Activated CD8-positive, alpha-beta memory T cell treated with anti-CD3 and anti-CD28 coated beads for 1 hour (primary cell): ENCODE data around the gene ATRN.

Experiments used
- DNase-seq, 2 donors: peaks; one replicate each; pipeline ENCODE4 v3.0.0-alpha.2; 2020; ENCODE audit warnings: low read depth in 1 of 2; ENCODE audit errors: extremely low read depth in 1 of 2

The ATRN gene

DNA sequence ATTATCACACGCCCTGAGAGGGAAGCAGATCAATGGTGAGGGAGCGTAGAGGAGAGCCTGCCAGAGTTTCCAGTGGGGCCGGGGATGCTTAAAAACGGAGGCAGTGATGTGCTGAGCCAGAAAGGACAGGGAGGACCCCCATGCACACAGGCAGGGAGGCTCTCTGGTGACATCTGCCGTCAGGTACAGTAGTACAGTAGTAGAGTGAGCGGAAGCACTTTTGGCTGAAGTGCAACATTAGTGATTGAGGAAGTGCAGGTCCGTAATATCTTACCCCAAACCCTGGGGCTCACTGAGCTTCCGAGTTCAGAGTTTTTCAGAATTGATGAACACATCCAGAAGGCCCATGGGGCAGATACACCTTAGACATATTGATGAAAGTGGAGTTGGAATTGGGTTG is 150.3 kb downstream of the ATRN start:
- DNase-seq: no peak

DNA sequence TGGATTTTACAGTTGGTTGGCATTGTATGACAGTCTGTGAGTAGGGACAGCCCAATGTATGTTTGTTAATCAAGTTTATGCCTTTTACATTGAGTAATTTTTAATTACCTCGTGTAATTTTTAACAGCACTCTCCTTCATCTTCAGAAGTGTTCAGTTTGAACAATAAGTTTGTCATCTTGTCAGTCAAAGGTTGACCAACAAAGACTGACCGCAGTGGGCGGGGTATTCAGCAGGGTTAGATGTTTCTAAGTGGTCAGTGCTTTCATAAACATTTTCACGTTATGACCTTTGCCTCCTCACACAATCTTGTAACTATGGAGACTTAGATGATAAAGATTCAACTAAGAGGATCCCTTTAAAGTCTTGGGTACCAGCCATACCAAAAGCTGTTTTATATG is 151.6 kb downstream of the ATRN start:
- no peak for DNase-seq

DNA sequence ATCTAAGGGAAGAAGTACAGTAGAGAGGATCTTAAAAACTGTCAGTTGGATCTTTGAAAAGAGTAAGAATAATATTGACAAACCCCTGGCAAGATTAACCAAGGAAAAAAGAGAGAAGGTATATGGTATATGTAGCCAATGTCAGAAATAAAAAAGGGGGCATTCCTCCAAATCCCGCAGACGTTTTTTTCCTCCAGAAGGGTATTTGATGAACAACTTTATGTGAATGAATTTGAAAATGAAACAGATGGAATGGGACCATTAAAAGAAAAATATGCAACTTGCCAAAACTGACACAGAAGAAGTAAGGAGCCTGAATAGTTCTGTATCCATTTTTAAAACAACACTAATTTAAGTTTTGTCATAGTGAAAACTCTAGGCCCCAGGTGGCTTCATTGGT is 156.7 kb downstream of the ATRN start:
- DNase-seq: no peak

DNA sequence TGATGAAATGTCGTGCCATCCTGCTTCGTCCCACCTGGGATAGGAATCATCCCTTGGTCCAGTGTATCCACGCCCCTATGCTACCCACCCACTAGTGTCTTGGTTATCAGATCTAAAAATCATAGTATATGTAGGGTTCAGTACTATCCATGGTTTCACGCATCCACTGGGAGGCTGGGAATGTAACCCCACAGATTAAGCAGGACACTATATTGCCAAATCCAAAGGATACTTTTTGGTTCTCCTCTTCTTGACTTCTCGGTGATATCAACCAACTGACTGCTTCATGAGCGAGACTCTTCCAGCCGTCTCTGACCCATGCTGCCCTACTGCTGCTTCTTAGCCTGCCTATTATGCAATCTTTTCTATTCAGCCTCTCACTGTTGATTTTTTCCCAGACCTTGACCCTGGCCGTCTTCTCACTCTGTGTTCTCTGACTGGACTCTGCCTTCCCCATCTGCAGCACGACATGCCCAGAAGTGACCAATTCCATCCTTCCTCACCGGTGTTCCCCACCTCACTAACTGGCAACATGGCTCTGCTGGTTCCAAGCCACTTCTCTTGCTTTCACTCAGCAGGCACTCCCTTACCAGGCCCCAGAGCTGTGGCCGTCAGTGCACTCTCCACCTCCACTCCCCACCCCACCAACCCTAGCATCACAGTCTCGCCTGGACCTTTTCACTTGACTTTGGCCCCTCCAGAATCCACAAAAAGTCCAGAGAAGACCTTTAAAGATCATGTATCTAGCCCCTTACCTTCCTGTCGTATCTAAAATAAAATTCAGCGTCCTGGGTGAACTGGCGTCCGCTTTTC is 157.9 kb downstream of the ATRN start:
- no peak for DNase-seq

DNA sequence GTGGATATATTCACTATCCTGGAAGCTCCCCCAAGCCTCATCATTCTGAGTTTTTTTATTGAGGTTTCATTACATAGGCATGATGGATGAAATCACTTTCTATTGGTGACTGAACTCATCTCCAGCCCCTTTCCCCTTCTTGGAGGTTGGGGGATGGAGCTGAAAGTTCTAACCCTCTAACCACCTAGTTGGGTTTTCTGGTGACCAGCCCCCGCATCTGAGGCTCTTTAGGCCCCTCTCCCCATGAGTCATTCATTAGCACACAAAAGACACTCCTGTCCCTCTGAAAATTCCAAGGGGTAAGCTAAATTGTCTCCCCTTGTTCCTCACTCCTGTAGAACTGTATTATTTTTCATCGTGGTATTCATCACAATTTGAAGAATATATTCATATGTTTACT is 159.1 kb downstream of the ATRN start:
- no peak for DNase-seq

DNA sequence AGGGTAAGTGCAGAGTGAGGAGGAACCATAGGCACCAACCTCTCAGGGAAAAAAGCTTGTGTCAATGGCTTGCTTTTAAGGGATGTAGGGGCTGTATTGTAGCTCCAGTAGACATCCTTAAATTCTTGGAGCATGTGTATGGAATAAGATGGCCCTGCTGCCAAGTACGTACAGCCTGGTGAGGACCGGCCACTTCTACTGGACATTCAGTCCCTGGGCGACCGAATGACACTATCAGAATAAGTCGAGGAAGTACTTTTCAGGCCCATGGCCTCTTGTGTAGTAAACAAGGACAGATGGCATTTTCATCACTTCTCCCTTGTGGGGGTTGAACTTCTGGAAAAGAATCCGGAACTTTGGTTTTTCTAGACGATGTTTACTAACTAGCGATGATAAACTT is 159.6 kb downstream of the ATRN start:
- no peak for DNase-seq

DNA sequence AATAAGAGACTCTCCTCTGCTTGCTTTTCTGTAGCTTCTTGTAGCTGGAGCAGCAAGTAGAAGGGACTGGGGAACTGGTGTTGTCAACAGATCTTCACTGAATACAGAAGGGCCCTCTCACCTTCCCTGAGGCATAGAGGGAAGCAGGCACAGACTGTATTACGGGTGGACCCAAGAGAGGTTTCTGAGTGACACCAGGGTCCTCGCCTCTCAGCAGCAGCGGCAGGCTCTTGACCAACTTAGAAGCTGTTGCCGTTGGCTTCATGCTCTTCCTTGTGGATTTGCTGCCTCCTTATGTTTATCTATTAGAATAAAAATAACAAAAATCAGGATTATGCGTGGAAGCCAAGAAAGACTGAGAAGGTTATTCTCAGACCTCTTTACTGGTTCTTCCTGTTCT is 160.7 kb downstream of the ATRN start:
- DNase-seq: no peak

DNA sequence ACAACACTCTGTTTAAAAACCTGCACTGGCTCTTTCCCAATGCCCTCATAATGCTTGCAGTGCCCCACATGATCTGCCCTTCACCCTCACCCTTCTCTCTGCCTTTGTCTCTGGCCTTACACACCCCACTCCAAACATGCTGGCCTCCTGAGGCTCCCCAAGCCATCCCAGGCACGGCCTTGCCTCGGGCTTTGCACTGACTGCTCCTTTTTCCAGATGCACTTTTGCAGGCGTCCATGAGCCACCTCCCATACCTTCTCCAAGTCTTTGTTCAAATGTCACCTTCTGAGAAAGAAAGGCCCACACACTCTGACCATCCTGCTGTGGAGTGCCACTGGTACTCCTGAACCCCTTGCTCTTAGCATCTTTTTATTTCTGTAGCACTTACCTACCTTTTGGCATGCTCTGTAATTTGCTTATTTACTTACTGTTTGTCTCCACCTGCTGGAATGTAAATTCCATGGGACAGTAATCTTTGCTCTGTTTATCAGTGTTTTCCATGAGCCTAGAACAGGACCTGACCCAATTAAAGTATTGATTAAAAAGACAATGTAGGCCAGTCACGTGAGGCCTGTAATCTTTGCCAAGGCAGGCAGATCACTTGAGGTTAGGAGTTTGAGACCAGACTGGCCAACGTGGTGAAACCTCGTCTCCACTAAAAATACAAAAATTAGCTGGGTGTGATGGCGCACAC is 161.6 kb downstream of the ATRN start:
- DNase-seq: no peak

DNA sequence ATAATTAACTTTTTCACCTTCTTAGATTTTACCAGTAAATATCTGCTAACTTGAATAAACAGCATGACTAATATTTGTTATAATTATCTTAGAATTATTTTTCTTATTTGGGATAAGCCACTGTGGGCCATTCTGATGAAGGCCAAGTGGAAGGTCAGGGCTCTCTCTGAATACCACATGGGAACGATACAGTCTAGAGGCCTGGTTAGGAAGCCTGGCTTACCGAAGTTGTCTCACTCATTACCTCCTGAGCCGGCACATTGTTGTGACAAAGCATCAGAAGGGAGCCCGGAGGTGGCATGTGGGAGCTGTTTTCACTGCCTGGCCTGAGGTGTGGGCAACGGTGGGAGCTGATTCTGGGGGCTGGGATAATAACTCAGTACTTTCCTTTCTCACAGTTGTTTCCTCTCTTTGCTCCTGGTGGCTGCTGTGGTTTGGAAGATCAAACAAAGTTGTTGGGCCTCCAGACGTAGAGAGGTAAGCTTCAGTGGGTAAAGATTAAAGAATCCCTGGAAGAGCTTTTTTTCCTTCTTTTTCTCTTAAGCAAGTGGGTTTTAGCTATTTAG is 163.2 kb downstream of the ATRN start:
- DNase-seq: no peak

DNA sequence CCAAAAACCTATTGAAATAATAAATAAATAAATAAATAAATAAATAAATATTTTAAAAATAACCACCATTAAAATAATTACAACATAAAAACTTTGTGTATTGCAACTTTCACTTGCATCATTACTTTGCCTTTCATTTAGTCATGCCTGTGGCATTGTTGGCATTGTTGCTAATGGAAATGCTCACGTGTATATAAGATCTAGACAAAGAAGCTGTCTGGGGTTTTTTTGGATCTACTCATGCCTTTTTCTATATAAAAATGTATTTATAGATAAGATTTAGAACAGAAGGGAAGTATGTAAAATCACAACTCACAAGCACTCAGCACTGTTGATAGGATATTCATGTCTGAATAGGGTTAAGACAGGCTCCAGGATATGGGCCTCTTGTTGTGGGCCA is 164.5 kb downstream of the ATRN start:
- DNase-seq: no peak

DNA sequence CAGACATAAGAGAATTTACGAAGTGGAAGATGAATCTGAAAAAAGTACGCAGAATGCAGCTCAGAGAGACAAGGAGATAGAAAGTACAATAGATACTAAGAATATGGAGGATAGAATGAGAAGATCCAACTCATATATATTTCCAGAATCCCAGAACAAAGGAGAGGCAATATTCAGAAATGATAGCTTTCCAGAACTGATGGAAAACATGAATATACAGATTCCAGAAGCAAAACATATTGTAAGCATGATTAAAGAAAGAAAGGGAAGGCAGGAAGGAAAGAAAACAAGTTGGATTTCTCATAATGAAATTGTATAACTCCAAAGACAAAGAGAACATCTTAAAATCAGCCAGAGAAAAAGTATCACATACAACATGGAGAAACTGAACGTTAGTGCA is 169.4 kb downstream of the ATRN start:
- no peak for DNase-seq

DNA sequence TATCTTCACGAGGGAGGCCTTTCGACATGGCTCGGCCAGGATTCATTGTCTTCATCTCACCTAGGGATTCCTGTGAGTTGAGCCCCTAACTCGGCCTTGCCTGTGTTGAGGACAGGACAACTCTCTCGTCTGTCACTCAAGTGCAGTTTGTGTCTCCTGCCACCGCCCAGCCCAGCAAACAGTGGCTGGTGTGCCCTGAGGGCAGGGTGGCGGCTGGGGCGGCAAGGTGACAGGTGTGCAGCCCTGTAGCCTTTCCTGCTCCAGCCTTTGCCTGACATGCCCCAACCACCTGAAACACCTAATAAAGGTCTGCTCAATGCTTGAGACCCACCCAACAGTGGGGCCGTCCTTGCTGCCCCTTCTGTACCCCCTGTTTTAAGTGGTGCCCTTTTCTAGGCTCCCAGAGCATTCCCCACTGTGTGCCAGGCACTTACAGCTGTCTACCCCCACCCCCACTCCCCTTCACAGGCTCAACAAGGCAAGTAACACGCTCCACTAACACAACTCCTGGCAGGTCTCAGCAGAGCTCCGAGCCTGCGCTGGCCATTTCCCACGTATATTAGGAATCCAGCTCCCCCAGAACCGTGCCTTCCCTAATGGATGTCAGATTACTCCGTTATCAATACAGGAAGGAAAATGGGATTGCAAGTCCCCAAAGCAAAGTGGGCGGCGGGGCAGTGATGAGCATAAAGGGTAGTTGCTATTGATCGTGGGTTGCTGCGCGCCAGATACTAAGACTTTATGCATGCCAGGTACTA is 174.7 kb downstream of the ATRN start:
- no peak for DNase-seq

DNA sequence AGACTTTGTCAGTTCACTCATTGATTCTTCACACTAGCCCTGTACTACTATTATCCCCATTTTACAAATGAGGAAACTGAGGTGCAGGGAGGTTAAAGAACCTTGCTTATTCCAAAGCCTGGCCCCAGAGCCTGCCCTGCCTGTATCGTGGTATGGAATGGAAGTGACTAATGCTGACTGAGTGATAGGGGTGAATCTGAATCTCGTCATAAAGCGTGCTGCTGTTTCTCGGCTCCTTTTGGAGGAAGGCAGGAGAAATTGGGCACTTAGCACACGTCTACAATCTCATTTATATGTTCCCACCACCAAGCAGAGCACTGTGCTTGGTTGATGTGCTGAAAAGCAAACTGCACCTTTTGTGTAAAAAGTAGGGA is 175.2 kb downstream of the ATRN start:
- no peak for DNase-seq

DNA sequence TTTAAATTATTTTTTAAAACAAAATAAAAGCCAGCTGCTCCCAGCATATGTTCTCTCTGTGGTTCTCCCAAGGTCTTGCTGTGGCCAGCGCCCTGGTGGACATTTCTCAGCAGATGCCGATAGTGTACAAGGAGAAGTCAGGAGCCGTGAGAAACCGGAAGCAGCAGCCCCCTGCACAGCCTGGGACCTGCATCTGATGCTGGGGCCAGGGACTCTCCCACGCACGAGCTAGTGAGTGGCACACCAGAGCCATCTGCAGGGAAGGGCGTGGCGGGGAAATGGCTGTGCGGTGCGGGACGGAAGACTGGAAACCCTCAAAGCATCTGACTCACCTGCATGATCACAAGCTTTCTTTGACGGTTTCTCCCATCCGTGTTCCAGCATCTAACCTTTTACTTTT is 175.8 kb downstream of the ATRN start:
- DNase-seq: no peak

DNA sequence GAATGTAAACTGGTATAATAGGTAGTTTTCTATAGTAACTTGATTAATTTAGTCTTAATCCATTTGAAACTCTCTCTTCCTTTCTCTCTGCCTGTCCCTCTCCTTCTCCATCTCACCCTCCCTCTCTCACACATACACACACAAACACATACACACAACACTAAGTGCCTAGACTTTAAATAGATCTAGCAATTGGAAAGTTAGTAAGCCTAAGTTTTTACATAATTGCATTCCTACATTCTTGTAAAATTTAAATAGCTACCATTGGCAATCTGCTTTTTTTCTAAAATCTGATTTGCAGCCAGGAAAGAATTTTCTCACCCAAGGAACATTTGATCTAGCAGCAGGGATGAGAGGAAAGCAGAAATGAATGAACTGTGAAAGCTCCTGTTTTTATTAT is 176.7 kb downstream of the ATRN start:
- DNase-seq: no peak

DNA sequence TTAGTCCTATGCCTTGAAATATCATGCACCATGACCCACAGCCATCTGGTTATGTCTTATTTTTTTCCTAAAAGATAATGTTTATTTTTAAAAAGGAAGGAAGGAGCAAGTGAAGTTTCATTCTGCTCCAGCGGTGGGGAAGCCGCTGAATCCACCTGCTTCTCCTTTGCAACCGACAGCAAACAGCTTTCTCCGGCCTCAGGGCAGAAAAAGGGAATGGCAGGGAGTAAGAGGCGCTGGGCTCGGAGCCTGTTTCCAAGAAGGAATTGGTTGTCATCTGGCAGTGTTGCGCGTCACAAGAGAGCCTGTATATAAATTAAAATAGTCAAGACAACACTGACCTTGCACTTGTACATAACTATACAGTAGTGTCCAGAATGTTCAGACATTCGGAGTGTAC is 178.1 kb downstream of the ATRN start:
- no peak for DNase-seq

DNA sequence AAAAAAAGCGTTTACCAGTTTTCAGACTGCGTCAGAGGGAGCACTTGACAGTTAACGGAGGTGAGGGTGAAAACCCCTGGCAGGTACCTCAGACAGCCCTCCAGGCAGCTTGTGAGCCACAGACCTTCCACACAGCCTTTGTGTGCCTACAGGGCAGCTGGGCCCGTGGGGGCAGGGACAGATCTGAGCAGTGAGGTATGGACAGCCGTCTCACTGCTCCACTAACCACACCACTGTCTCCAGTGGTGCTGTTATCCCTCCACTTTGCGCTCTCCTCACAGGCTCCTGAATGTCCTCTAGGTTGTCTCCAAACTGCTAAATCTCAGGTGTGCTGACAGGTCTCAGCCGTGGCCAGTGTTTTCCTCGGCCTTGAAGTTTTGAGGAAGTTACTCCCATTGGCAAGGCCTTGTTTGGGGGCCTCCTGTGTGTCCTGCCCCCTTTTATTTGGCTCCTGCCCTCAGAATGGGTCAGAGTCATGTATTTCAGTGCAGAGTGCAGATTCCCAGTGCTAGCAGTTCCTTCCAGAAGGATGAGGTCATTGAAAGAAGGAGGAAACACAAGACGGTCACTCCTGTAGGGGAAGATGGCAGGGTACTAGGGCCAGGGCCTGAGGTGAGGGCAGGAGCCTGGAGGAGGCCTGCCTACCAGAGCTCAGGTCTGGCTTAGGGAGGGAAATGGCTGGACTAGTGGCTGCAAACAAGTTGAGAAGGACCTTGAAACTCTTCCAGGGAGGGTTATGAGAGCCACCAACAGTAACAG is 180.6 kb downstream of the ATRN start:
- DNase-seq: no peak

DNA sequence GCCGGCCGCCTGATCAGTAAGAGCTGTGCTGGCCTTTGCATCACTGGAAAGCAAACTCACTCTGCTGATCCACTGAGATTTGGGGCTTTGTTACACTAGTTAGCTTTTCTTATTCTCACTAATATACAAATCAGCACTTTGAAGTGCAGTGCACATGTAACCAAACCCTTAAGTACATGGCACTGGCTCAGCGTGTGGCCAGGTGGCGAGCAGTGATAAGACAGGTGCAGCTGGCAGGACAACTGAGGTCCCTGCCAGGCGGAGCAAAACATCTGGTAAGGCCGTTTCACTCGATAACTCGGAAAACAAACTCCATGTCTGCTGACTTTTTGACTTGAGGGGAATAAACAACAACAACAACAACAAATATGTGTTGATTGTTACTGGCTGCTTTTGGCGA is 181.4 kb downstream of the ATRN start:
- DNase-seq: no peak

DNA sequence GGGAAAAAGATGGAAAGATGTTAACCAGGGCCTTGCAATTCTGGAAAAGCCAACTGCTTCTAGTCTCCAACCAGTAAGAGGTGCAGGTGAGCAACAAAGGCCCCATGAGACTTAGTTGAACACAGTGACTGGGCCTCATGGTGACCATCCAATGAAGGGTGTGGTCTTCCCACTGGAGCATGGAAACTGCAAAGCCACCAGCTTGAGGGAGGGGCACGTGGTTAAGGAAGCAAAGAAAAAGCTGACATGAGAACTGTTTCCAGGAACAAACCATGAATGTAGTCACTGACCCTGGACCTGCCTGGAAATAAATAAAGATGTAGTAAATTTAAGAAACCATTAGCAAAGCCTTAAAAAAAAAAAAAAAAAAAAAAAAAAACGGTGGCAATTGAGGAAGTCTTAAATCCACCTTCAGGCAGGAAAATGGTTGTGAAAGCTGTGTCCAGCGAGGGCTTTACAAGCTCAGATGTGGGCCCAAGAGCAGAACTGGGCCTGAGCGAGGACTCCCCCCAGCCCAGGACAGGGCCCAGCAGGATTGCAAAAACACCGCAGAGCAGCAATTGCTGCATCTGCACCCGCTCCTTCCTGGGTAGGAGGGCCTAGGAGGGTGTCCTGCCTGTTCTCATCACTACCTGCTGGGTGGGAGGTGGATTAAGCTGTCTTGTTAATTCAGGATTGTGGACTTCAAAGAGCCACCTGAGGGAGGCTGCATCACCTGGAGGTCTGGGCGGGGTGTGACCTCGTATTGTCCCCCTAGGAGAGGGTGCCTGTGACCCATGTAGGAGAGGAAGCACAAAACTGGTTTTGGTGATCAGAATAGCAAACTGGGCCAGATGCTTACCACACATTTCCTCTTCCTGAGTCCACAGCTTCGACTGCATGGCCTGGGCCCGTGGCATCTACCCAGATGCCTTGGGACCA is 182.1 kb downstream of the ATRN start:
- no peak for DNase-seq

DNA sequence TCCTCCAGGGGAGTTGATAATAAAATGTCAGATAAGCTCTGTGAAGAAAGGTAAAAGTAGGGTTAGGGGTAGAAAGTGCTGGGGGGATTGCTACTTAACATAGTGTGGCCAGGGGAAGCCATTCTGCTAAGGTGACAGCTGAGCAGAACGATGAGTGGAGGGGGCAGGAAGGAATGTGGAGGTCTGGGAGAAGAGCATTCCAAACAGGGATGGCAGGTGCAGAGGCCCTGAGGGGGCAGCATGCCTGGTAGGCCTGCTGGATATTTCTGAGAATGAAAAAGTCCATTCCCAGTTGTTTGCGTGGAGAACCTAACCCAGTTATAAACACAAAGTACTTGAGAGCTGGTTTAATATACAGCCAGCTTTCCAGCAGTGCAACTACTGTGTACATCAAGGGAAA is 183.1 kb downstream of the ATRN start:
- DNase-seq: no peak
